ENCODE results near the gene CEACAM21. TPM values are rescaled to one million over a fixed set of nuclear protein-coding genes. Genes with fewer than 3 reads are reported as not detected.
A peak's percentile ranks its signal among the peaks of the same experiment; 100 is the strongest.

CEACAM21 gene
- total RNA-seq, 2 donors from 2014 or later, result 0.44 to 0.51 TPM

DNA sequence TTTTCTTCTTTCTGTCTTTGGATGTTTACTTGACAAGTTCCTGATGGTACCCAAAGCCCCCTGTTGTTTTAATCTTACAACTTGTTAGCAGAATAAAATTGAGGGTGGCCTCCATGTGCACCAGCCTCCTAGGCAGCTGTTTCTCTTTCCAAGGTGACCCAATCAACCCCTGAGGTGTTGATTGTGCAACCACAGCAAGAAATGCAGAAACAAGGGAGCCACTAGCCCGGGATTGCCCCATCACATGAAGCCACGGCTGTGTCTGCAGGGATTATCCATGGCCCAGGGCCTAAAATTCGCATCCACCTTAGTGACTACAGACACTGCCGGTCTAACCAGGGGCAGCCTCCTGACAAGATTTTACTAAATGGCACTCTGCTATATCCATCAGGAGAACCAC lies 36.5 kb downstream of the CEACAM21 start:
- 74 to 92% methylated on average over 2 to 4 of the region's 4 CpGs for WGBS, 2 experiments (ENCODE audit: insufficient coverage in 1 of 2, insufficient read length in 1 of 2)
- Histone ChIP-seq H3K4me3 (ENCODE audit: low read length) (no peak overlapping the region), H3K4me1 (ENCODE audit: control insufficient read depth, insufficient read depth, low read length) (no peaks in the 10 kb centered on the region), H3K36me3 (ENCODE audit: control insufficient read depth, insufficient read depth, low read length) (no peaks in the 10 kb centered on the region), H3K27ac (ENCODE audit: low read depth, low read length) (no peak overlapping the region), H3K9me3 (ENCODE audit: control insufficient read depth, low read length) (no peaks in the 10 kb centered on the region), H3K9ac (ENCODE audit: extremely low read depth, low read length, poor library complexity, severe bottlenecking) (no peak overlapping the region), H3K27me3 (ENCODE audit: control insufficient read depth, insufficient read depth, low read length, poor library complexity, severe bottlenecking) (peaks cover 21% of the 10 kb centered on the region)
- Mint-ChIP-seq H3K27ac (no peak overlapping the region), H3K36me3 (ENCODE audit: low read depth) (no peaks in the 10 kb centered on the region), H3K27me3 (ENCODE audit: insufficient read depth) (peaks cover 3% of the 10 kb centered on the region), H3K4me3 (no peak overlapping the region), H3K4me1 (no peaks in the 10 kb centered on the region), H3K9me3 (peaks cover 76% of the 10 kb centered on the region)
- TF ChIP-seq CTCF (conservative IDR thresholded peaks at IDR 0.05), result no peak
- no peak for DNase-seq

DNA sequence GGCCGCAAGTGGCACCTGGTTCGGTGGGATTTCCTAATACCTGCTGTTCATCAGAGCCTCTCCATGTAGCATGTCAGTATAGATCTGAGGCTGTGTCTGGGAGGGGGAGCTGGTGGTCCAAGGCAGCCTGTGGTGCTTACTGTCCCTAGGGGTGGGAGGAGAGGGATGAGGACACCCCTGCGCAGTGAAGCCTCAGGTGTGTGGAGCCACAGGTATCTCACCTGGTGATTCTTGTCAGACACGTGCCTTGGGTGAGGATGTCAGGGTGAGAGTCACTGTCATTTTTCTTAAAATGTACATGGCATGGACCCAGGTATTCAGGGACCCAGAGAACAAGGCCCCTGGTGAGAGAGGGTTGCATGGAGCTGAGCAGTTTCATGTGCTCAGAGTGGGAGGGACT lies 39.2 kb downstream of the CEACAM21 start:
- H3K27me3 ChIP-seq (ENCODE audit: control insufficient read depth, insufficient read depth, low read length, poor library complexity, severe bottlenecking), result peaks cover 8% of the 10 kb centered on the region
- Mint-ChIP-seq H3K4me1 (no peaks in the 10 kb centered on the region), H3K27me3 (ENCODE audit: insufficient read depth) (no peaks in the 10 kb centered on the region), H3K9me3 (peaks cover 84% of the 10 kb centered on the region), H3K27ac (no peak overlapping the region), H3K4me3 (no peak overlapping the region), H3K36me3 (ENCODE audit: low read depth) (no peaks in the 10 kb centered on the region)
- H3K9me3 ChIP-seq (ENCODE audit: control insufficient read depth, low read length), result no peaks in the 10 kb centered on the region
- H3K27ac ChIP-seq (ENCODE audit: low read depth, low read length), result no peak overlapping the region
- DNase-seq, result no peak
- no peak for TF ChIP-seq CTCF (conservative IDR thresholded peaks at IDR 0.05)
- no peak overlapping the region for H3K9ac ChIP-seq (ENCODE audit: extremely low read depth, low read length, poor library complexity, severe bottlenecking)
- WGBS, 2 experiments (ENCODE audit: insufficient coverage in 1 of 2, insufficient read length in 1 of 2), result 67 to 76% methylated on average over 2 to 4 of the region's 4 CpGs
- no peak overlapping the region for H3K4me3 ChIP-seq (ENCODE audit: low read length)
- no peaks in the 10 kb centered on the region for H3K4me1 ChIP-seq (ENCODE audit: control insufficient read depth, insufficient read depth, low read length)
- H3K36me3 ChIP-seq (ENCODE audit: control insufficient read depth, insufficient read depth, low read length), result no peaks in the 10 kb centered on the region

DNA sequence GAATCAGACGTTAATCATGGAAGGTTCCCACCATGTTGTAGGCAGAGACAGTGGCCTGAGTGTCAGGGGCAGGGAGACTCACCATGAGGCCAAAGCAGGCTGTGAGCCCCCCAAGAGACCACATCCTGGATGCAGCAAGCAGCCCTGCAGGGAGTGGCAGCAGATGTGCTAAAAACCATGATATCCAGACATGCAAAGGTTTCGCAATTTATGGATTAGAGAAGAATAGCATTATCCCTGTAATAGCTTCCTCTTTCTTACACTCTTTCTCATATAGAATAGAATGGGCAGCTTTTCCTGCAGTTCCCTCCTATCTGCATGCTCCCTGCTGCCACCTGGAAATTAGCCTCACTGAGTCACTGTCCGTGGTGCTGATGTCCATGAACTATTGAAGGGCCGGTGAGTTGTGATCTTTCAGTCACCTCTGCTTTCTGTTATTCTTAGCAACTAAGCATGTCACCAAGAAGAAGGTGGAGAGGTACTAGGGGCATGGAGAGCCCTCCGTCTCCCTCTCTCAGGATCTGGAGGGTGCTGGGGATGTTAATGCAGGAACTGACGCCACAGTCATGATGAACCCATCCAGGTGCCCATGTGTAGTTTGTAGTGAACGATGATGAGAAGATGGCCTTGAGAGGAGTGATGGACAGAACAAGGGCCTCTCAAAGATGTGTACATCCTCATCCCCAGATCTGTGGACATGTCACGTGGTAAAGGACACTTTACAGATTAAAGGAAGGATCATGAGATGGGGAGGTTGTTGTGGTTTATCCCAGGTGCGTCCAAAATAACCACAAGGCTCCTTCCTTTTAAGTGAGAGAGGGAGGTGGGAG lies 41.0 kb downstream of the CEACAM21 start:
- no peaks in the 10 kb centered on the region for H3K9me3 ChIP-seq (ENCODE audit: control insufficient read depth, low read length)
- Mint-ChIP-seq H3K4me1 (no peaks in the 10 kb centered on the region), H3K4me3 (no peak overlapping the region), H3K27me3 (ENCODE audit: insufficient read depth) (no peaks in the 10 kb centered on the region), H3K9me3 (peaks cover 86% of the 10 kb centered on the region), H3K36me3 (ENCODE audit: low read depth) (no peaks in the 10 kb centered on the region), H3K27ac (no peak overlapping the region)
- no peak for TF ChIP-seq CTCF (conservative IDR thresholded peaks at IDR 0.05)
- DNase-seq, result peak; percentile 85
- no peak overlapping the region for H3K27ac ChIP-seq (ENCODE audit: low read depth, low read length)
- H3K27me3 ChIP-seq (ENCODE audit: control insufficient read depth, insufficient read depth, low read length, poor library complexity, severe bottlenecking), result no peaks in the 10 kb centered on the region
- WGBS, 2 experiments (ENCODE audit: insufficient coverage in 1 of 2, insufficient read length in 1 of 2), result 44 to 59% methylated on average over 7 to 9 of the region's 9 CpGs
- H3K4me3 ChIP-seq (ENCODE audit: low read length), result no peak overlapping the region
- H3K4me1 ChIP-seq (ENCODE audit: control insufficient read depth, insufficient read depth, low read length), result no peaks in the 10 kb centered on the region
- H3K9ac ChIP-seq (ENCODE audit: extremely low read depth, low read length, poor library complexity, severe bottlenecking), result no peak overlapping the region
- no peaks in the 10 kb centered on the region for H3K36me3 ChIP-seq (ENCODE audit: control insufficient read depth, insufficient read depth, low read length)
